ENCODE measurements around the gene NIPA2. TPM values are rescaled to one million over a fixed set of nuclear protein-coding genes. Genes with fewer than 3 reads are reported as not detected.

Gene NIPA2
- total RNA-seq, 3 donors from 2014 or later (not counting 1 experiment from before 2014, with no cell fraction given): 37.3 to 41.3 (median 40.9) TPM

- WGBS (ENCODE audit: insufficient coverage): 96% methylated on average over 8 of the region's 9 CpGs
- peaks cover 6% of the 10 kb centered on the region for H3K4me1 ChIP-seq (ENCODE audit: control insufficient read depth, insufficient read depth, low read length)
- Mint-ChIP-seq H3K4me3 (no peak overlapping the region), H3K27me3 (ENCODE audit: low read depth in 2 of 2) (no peaks in the 10 kb centered on the region), H3K36me3 (no peaks in the 10 kb centered on the region), H3K4me1 (peaks cover 17% of the 10 kb centered on the region in 2 donors), H3K27ac (no peak overlapping the region), H3K9me3 (no peaks in the 10 kb centered on the region)
- intact Hi-C loops (cut with micrococcal nuclease): no loop called here
- DNase-seq (no peak), ATAC-seq (no peak)
- no peaks in the 10 kb centered on the region for H3K9me3 ChIP-seq (ENCODE audit: control insufficient read depth, insufficient read depth, low read length)
- H3K27me3 ChIP-seq (ENCODE audit: control insufficient read depth, insufficient read depth, low read length): no peaks in the 10 kb centered on the region
- H3K4me3 ChIP-seq (ENCODE audit: low read length): no peak overlapping the region
- no peak for TF ChIP-seq CTCF (IDR thresholded peaks at IDR 0.05)
- H3K36me3 ChIP-seq (ENCODE audit: control insufficient read depth, insufficient read depth, low read length): no peaks in the 10 kb centered on the region
- H3K27ac ChIP-seq (ENCODE audit: low read length): no peak overlapping the region
These were observed 49.8 kb downstream of the NIPA2 start for GRCh38 chr15:22888120-22888859.

GRCh38 chr15:22889146-22889818 is 50.8 kb downstream of the NIPA2 start:
- H3K4me1 ChIP-seq (ENCODE audit: control insufficient read depth, insufficient read depth, low read length): peaks cover 4% of the 10 kb centered on the region
- H3K4me3 ChIP-seq (ENCODE audit: low read length): no peak overlapping the region
- no peak overlapping the region for H3K27ac Mint-ChIP-seq
- no peaks in the 10 kb centered on the region for H3K36me3 Mint-ChIP-seq
- no peaks in the 10 kb centered on the region for H3K36me3 ChIP-seq (ENCODE audit: control insufficient read depth, insufficient read depth, low read length)
- DNase-seq (no peak), ATAC-seq (no peak)
- H3K27ac ChIP-seq (ENCODE audit: low read length): no peak overlapping the region
- peaks cover 9 to 10% of the 10 kb centered on the region in 2 donors for H3K4me1 Mint-ChIP-seq
- no peaks in the 10 kb centered on the region for H3K9me3 Mint-ChIP-seq
- no peaks in the 10 kb centered on the region for H3K9me3 ChIP-seq (ENCODE audit: control insufficient read depth, insufficient read depth, low read length)
- H3K4me3 Mint-ChIP-seq: no peak overlapping the region
- no peaks in the 10 kb centered on the region for H3K27me3 ChIP-seq (ENCODE audit: control insufficient read depth, insufficient read depth, low read length)
- intact Hi-C loops (cut with micrococcal nuclease): no loop called here
- no peak for TF ChIP-seq CTCF (IDR thresholded peaks at IDR 0.05)
- WGBS (ENCODE audit: insufficient coverage): 92% methylated on average over 14 of the region's 14 CpGs
- H3K27me3 Mint-ChIP-seq (ENCODE audit: low read depth in 2 of 2): no peaks in the 10 kb centered on the region

- Histone ChIP-seq H3K4me3 (ENCODE audit: low read length) (no peak overlapping the region), H3K27ac (ENCODE audit: low read length) (no peak overlapping the region), H3K27me3 (ENCODE audit: control insufficient read depth, insufficient read depth, low read length) (no peaks in the 10 kb centered on the region), H3K4me1 (ENCODE audit: control insufficient read depth, insufficient read depth, low read length) (no peaks in the 10 kb centered on the region), H3K36me3 (ENCODE audit: control insufficient read depth, insufficient read depth, low read length) (no peaks in the 10 kb centered on the region), H3K9me3 (ENCODE audit: control insufficient read depth, insufficient read depth, low read length) (no peaks in the 10 kb centered on the region)
- Mint-ChIP-seq H3K4me3 (no peak overlapping the region), H3K27ac (no peak overlapping the region), H3K27me3 (ENCODE audit: low read depth in 2 of 2) (no peaks in the 10 kb centered on the region), H3K4me1 (peaks cover under 1% of the 10 kb centered on the region in 2 donors), H3K9me3 (no peaks in the 10 kb centered on the region), H3K36me3 (no peaks in the 10 kb centered on the region)
- no peak for TF ChIP-seq CTCF (IDR thresholded peaks at IDR 0.05)
- intact Hi-C loops (cut with micrococcal nuclease): no loop called here
- ATAC-seq: no peak
- DNase-seq: no peak
- WGBS (ENCODE audit: insufficient coverage): 90% methylated on average over 7 of the region's 11 CpGs
These were observed 51.8 kb downstream of the NIPA2 start for GRCh38 chr15:22890296-22890695.
